Pancreas (tissue), 10 donors: ENCODE measurements around the gene GPR142. TPM values are rescaled to one million over a fixed set of nuclear protein-coding genes. Genes with fewer than 3 reads are reported as not detected.

Experiments used
- ATAC-seq, 4 donors: fragments of 200-7000 bp; cut with Tn5 transposase; one replicate each; pipeline versions ENCODE4 v1.8.0 to v1.9.1; 2020; ENCODE audit warnings: mild to moderate bottlenecking in 4 of 4, moderate library complexity in 4 of 4
- DNase-seq, 6 donors: peaks; one replicate each; pipeline ENCODE4 v3.0.0-alpha.2; 2020
- FAIRE-seq: peaks from 2 replicates; lab custom pipeline; 2012; peaks lifted over from hg19 to GRCh38; lab: Jason Lieb, UNC
- H3K27ac ChIP-seq, 4 donors: fragments of 200-600 bp; sonication (generic); 1 replicate in 3 of 4; 2 replicates in 1 of 4; pipeline versions ENCODE4 v1.5.0 to v1.8.0; 2020
- H3K27me3 ChIP-seq, 4 donors: fragments of 200-600 bp; one replicate each; pipeline ENCODE4 v1.8.0; 2021
- H3K36me3 ChIP-seq, 3 donors: fragments of 200-600 bp; sonication (generic) in 1 of 3; one replicate each; pipeline versions ENCODE4 v1.5.0 to v1.8.0; 2020 to 2021
- H3K4me1 ChIP-seq, 3 donors: fragments of 200-600 bp; one replicate each; pipeline ENCODE4 v1.8.0; 2021
- H3K4me3 ChIP-seq, 4 donors: fragments of 200-600 bp; sonication (generic) in 2 of 4; one replicate each; pipeline versions ENCODE4 v1.5.0 to v1.8.0; 2020 to 2021
- H3K9me3 ChIP-seq, 4 donors: fragments of 200-600 bp; one replicate each; pipeline ENCODE4 v1.8.0; 2021
- WGBS, 2 donors: extraction: QIAGEN DNeasy Blood & Tissue Kit; methylation state at CpG; one replicate each; pipeline ENCODE4 v1.1.7; 2013; 5-methylcytosine and 5-hydroxymethylcytosine counted together
- intact Hi-C, 3 donors: fragments of 100-400 bp; cut with DNase I; formaldehyde crosslinking; loops; one replicate each; pipeline versions ENCODE4 v1.11.1 to v1.14.2; 2022
- polyA plus RNA-seq, 2 donors: library from polyadenylated mRNA; stranded (reverse); fragments of 200-250 nt; gene quantifications; one replicate each; pipeline ENCODE4 v1.2.3, GENCODE V29; 2013
- total RNA-seq, 6 donors: library from RNA; stranded (reverse); fragmentation: NEBNext Ultra II Directional in 4 of 6; extraction: Animal tissue kit (Norgen Biotek cat#: 25700) in 4 of 6; gene quantifications; one replicate each; pipeline versions ENCODE4 v1.2.1 to v1.2.4, GENCODE V29; 2021 to 2023
- TF ChIP-seq, protein P1 (sequence below), 4 donors: fragments of 200-600 bp; sonication (generic) in 3 of 4; IDR thresholded peaks; one replicate each; pipeline versions ENCODE4 v1.5.0 to v1.8.0; 2021; ENCODE audit warnings: antibody characterized with exemption in 4 of 4
- donor health status: healthy with polysubstance abuse.
- donor health status: DM: no; HTN: no; CAD: no; lungs with moderate emphysema.
- donor health status: DM: no; HTN: no; CAD: no.
- donor health status: control.
- donor health status: control.
- donor health status: Bipolar disorder and iron deficiency.
- donor health status: DM: yes; HTN: yes; CAD: no.
- donor health status: DM: no; HTN: no; CAD: no.
- donor health status: DM: no; HTN: no; CAD: no.
- donor health status: DM: yes; HTN: yes; CAD: no.

Gene GPR142
- total and polyA plus RNA-seq, 8 donors = 0.22 to 2.8 (median 0.56) TPM

- ATAC-seq = no peak
- intact Hi-C loops = no loop called here
- FAIRE-seq = no peak
- H3K4me1 ChIP-seq = peaks cover 0 to 4% (median 0%) of the 10 kb centered on the region in 3 donors
- no peak overlapping the region for H3K27ac ChIP-seq
- WGBS, 2 donors = 90 to 95% methylated on average over 6 of the region's 6 CpGs
- H3K4me3 ChIP-seq = no peak overlapping the region
- no peaks in the 10 kb centered on the region for H3K36me3 ChIP-seq
- no peaks in the 10 kb centered on the region for H3K9me3 ChIP-seq
- DNase-seq = peak in 1 of 6 donors; percentile 15
- no peaks in the 10 kb centered on the region for H3K27me3 ChIP-seq
- TF ChIP-seq, protein P1, sequence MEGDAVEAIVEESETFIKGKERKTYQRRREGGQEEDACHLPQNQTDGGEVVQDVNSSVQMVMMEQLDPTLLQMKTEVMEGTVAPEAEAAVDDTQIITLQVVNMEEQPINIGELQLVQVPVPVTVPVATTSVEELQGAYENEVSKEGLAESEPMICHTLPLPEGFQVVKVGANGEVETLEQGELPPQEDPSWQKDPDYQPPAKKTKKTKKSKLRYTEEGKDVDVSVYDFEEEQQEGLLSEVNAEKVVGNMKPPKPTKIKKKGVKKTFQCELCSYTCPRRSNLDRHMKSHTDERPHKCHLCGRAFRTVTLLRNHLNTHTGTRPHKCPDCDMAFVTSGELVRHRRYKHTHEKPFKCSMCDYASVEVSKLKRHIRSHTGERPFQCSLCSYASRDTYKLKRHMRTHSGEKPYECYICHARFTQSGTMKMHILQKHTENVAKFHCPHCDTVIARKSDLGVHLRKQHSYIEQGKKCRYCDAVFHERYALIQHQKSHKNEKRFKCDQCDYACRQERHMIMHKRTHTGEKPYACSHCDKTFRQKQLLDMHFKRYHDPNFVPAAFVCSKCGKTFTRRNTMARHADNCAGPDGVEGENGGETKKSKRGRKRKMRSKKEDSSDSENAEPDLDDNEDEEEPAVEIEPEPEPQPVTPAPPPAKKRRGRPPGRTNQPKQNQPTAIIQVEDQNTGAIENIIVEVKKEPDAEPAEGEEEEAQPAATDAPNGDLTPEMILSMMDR (IDR thresholded peaks at IDR 0.05) = no peak
These were observed 26.1 kb downstream of the GPR142 start for GRCh38 chr17:74393346-74393942.

DNA sequence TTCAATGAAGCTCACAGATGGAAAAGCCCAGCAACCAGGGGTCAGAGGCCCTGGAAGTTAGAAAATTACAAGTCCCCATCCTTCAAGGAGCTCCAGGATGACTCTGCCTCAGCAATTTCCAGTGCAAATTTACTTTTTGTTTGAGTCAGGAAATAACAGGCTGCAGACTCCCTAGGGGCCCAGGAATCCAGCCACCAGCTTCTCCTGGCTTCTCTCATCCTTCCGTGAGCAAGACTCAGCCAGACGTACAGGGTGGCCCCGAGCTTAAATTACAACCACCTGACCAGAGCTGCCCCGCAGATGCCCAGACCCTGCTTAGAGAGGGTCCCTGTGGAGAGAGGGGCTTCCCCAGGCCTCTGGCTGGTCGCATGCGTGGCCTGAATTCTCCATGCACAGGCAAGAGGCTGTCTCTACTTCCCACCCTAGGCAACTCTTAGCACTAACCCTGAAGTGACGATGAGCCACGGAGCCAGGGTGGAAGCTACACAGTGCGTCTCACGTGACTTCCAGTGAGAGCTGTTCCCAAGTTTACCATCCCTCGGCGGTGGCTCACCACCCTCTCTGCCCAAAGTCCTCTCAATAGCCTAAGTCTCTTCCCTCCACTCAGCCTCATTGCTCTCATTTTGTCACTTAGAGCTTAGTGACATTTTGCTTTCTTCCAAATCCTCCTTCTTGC is 27.1 kb downstream of the GPR142 start:
- no peaks in the 10 kb centered on the region for H3K36me3 ChIP-seq
- no peaks in the 10 kb centered on the region for H3K9me3 ChIP-seq
- no peak overlapping the region for H3K4me3 ChIP-seq
- ATAC-seq (peak in 2 of 4 donors; percentile 7 to 22), FAIRE-seq (no peak), DNase-seq (peak in 1 of 6 donors; percentile 36)
- H3K27me3 ChIP-seq = no peaks in the 10 kb centered on the region
- no peak overlapping the region for H3K27ac ChIP-seq
- 89 to 91% methylated on average over 12 of the region's 12 CpGs for WGBS, 2 donors
- peaks cover 0 to 4% (median 0%) of the 10 kb centered on the region in 3 donors for H3K4me1 ChIP-seq
- TF ChIP-seq, protein P1 (IDR thresholded peaks at IDR 0.05) = no peak
- intact Hi-C loops = no loop called here

- ATAC-seq (peak; percentile 83 to 93 (median 93)), DNase-seq (peak in 4 of 6 donors; percentile 43 to 61 (median 53)), FAIRE-seq (no peak)
- intact Hi-C loops = no loop called here
- H3K4me3 ChIP-seq = no peak overlapping the region
- peaks cover 0 to 4% (median 0%) of the 10 kb centered on the region in 3 donors for H3K4me1 ChIP-seq
- H3K36me3 ChIP-seq = no peaks in the 10 kb centered on the region
- TF ChIP-seq, protein P1 (IDR thresholded peaks at IDR 0.05) = no peak
- no peaks in the 10 kb centered on the region for H3K27me3 ChIP-seq
- H3K27ac ChIP-seq = no peak overlapping the region
- 37 to 43% methylated on average over 7 of the region's 7 CpGs for WGBS, 2 donors
- no peaks in the 10 kb centered on the region for H3K9me3 ChIP-seq
These were observed 27.7 kb downstream of the GPR142 start for GRCh38 chr17:74394977-74395376.

DNA sequence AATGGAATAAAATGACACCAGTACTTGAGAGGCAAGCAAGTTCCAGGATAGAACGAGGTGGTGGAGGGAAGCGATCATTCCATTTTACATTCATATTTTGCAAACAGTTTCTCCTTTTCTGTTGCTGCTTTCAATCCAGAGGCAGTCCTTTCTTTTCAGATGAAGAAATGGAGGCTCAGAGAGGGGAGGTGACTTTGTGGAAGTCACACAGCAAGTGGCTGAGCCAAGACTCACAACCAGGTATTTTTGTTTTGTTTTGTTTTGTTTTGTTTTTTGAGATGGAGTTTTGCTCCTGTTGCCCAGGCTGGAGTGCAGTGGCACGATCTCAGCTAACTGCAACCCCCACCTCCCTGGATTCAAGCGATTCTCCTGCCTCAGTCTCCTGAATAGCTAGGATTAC is 29.3 kb downstream of the GPR142 start:
- ATAC-seq = no peak
- intact Hi-C loops = no loop called here
- no peaks in the 10 kb centered on the region for H3K9me3 ChIP-seq
- H3K4me3 ChIP-seq = no peak overlapping the region
- H3K27ac ChIP-seq = no peak overlapping the region
- no peak for DNase-seq
- no peaks in the 10 kb centered on the region for H3K27me3 ChIP-seq
- H3K4me1 ChIP-seq = peaks cover 0 to 4% (median 0%) of the 10 kb centered on the region in 3 donors
- TF ChIP-seq, protein P1 (IDR thresholded peaks at IDR 0.05) = no peak
- no peak for FAIRE-seq
- no peaks in the 10 kb centered on the region for H3K36me3 ChIP-seq
- 86 to 93% methylated on average over 4 of the region's 4 CpGs for WGBS, 2 donors

DNA sequence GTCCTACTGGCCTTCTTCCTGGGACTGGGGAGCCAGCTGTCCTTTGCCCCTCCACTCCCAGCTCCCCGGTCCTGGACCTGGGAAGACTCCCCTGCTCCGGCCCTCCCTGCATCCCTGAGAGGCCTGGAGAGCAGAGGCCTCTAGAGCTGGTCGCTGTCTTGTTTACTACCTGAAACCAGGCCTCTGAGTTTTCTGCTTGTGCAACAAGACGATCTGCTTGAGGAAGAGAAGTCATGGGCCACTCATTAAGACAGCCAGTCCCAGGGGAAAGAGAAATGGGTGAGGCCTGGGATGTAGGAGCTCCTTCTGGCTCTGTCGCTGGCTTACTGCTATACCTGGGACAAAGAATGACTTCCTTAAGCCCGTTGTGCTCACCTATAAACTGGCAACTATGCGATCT is 34.7 kb downstream of the GPR142 start:
- intact Hi-C loops = no loop called here
- Histone ChIP-seq H3K36me3 (no peaks in the 10 kb centered on the region), H3K27ac (no peak overlapping the region), H3K27me3 (no peaks in the 10 kb centered on the region), H3K4me3 (no peak overlapping the region), H3K4me1 (no peaks in the 10 kb centered on the region), H3K9me3 (no peaks in the 10 kb centered on the region)
- ATAC-seq (no peak), DNase-seq (no peak), FAIRE-seq (no peak)
- TF ChIP-seq, protein P1 (IDR thresholded peaks at IDR 0.05) = no peak
- 89 to 93% methylated on average over 7 of the region's 7 CpGs for WGBS, 2 donors
